Glomerular visceral epithelial cell (primary cell): ENCODE results near the gene CST3.
A peak's percentile ranks its signal among the peaks of the same experiment; 100 is the strongest.
"Not testable (repeated sequence)": the region's sequence is repeated elsewhere in the genome, so short reads cannot be mapped to it uniquely, and the experiment has no call there.

ENCODE experiments used
- DNase-seq: peaks from one replicate; pipeline ENCODE4 v3.0.0-alpha.2; 2016; ENCODE audit errors: extremely low spot score

CST3 gene

DNA sequence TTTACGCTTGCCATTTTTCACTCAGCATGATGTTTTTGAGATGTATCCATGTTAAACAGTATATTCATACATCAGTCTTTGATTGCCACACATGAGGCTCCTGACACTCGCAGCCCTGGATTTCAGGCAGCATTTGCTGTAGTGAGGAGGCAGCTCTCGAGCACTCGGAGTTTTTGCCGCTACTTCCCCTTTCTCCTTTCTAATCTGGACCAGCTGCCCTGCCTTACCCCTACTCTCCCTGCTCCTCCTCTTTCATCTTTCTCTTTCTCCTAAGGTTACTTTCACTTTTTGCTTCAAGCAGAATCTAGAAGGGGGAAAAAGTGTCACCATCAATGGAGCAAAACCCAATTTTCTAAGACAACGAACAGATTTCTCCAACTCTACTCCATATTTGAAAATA, 5.9 kb upstream of the CST3 start:
- no peak for DNase-seq

DNA sequence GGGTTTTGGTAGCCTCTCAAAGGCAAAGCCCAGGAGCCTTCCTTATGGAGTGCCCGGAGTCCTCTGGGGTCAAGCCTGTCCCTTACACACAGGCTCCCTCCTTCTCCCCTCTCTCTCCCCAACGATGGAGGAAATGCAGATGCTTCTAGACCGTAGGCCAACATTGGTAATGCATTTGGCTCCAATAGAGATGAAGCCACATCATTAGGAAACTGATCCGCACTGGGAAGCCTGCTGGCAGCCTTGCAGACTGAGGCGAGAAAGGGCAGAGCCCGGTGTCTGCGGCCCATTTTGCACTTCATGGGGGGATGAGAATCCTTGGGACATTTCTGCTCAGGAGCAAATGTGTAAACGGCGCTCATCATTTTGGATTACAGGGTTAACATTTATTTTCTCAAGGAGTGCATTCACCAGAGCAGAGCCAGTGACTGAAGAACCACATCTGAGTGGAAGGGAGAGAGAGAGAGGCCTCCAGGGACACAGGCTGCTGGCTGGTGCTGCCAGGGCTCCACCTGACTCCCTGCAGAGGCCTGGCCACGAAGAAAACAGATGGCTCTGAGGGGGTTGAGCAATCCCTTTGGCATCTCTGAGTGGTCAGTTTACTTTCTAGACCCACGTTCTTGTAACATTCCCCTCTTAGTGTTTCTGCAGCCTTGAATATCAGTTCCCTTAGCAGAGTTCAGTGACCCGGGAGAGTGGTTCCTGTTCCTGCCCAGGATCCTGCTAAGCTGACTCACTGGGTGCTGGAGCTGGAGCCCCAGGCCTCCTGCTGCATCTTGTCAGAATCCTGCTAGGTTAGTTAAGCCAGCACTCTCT, 4.4 kb upstream of the CST3 start:
- DNase-seq: peak; percentile 93

DNA sequence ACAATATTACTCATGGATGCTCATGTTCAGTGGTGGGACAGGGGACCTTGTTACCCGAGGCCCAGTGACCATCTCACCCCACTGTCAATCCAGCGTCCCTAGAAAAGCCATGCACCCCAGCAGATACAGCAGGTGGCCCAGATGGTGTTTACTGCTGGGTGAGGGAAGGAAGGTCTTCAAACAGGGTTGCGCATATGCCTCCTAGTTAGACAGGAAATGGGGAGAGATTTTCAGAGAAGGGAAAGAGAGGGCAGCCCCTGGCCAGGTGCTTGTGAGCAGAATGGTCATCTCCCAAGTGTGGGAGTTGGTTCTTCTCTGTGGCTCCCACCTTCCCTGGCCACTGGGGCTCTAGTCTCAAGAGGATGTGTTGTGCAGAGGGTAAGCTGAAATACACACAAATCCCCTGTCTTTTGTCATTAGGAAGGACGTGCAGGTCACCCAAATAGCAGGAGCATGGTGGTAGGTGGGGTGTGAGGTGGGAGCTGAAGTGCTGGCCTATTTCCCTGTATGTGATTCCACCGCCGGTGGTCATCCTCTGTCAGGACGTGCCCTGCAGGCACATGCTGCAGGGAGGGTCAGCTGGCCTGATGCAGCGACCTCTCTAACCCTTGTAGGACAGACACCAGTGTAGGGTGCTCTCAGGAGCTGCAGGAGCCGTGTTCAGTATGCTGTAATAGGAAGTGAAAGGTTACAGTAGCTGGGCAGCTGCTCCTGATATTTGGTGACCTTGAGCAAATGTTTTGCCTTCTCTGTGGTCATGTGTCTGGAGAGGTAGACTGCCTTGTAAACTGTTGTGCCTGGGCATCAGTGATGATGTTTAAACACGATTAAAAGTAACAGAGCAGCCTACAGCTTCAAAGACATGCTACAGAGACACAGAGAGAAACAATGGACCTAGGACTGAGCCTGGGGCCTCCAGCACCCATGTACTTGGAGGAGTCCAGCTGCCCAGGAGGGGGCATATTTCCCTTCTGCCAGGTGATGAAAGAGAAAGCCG, 3.2 kb upstream of the CST3 start:
- DNase-seq: no peak

DNA sequence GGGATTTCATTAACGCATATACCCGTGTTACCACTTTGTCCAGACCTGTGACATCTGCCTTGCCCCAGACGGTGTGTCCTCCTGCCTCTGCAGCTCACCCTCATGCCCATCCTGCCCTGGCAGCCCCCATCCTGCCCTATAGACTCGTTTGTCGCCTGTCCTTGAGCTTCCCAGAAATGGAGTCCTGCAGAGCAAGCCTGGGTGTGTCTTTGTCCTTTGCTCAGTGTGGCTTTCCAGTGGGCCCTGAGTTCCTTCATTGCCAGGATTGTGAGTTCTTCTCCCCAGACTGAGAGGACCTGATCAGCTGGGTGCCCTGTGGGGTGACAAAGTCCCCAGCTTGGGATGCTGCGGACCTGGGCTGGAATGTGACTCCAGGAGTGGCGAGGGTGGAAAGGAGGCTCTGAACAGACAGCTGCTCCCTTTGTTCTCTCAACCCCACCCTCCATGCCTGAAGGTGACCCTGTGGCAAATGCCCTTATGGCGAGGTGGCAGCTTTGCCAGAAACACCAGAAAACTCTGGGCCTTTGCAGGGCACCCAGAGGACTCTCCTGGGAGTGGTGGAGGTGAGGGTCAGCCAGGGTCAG, 2.4 kb upstream of the CST3 start:
- DNase-seq: no peak

DNA sequence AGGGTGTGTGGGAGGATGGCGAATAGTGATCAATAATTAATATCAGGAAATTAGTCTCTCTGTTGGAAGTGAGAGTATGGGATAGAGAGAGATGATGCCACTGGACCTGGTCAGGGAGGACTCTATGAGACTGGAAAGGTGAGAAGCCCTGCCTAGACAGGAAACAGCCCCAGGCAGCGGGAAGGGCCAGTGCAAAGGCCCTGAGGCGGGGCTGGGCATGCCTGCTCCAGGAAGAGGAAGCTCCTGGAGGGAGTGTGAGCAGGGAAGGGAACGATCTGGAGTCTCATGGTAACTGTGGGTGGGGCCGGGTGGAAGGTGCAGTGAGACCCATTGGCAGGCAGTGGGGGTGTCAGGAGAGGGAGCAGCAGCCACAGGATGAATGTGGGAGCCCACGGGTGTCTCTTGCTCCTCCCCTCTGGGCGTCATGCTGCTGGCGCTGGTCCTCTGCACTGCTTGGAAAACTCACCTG, 1.8 kb upstream of the CST3 start:
- no peak for DNase-seq

DNA sequence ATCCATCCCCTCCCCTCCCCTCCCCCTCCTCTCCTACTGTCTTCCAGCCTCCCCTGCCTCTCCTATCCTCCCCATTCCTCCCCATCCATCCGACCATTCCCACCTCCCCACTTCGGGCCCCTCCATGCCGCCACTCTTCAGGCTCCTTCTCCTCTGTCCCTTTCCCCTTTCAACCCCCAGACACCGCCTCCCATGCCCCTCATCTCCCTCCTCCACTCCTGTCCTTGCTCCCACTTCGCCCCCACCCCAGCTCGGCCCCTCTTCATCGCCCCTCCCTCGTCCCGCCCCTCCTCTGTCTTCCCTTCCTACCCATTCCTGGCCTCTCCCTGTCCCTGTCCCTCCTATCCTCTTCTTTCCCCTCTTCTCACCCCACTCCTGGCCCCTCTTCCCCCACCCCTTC, 554 bp upstream of the CST3 start:
- no peak for DNase-seq

DNA sequence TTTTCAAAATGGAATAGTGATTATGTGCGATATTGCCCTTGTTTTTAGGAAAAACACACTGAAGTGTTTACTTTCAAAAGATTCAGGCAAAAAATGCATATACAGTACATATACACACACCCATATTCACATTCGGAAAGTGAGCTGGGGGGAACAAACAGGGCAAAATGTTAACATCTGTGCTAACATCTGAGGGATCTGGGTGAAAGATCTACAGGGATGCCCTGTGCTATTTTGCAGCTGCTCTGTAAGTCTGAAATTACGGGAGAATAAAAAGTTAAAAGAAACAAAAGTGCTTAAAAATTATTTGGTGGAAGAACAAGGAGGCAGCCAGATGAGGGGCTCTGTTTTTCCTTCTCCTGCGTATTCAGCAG, 860 bp downstream of the CST3 start:
- no peak for DNase-seq

DNA sequence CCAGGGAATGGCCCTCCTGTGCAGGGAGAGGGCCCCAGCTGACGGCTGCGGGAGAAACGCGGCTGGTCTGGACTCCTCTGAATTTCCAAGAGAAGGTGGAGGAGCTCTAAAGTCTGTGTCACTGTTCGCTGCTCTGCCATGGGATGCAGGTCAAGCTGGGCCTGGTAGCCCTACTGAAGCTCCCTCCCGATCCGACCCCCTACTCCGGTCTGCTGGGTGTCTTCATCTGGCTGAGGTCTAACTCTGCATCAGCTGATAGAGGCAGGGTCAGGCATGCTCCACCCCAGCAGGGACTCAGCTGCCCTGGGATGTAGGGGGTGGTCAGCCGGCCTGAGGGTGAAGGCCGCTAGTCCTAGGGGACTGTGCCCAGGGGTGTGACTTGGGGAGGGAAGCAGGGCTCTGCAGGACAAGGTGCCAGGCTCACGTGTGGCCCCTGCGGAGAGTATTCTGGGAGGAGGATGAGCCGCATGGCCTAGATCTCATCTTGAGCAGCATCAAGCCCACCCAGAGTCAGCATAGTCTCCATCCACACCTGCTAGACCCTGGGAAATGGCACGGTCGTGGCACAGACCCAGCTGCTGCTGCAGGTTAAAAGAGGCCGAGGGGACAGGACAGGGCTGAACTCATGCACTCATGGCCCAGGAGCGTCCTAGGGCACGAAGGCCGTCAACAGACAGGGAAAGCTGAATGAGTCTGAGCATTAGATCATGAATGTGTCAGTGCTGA, 1.4 kb downstream of the CST3 start:
- no peak for DNase-seq

DNA sequence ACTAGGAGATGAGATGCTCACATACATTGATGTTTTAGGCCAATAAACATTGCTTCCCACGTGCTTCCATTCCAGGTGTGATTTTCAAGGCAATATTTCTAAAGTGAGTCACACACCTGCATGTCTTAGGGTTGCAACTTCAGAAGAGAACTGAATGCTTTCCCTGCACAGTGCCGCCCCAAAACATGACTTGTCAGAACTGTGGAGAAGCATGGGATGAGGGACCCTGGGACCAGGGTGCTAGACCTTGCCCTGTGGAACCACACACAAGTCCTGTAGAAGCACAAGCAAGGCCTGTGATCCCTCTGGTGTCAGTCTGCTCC, 2.0 kb downstream of the CST3 start:
- not testable (repeated sequence) for DNase-seq

DNA sequence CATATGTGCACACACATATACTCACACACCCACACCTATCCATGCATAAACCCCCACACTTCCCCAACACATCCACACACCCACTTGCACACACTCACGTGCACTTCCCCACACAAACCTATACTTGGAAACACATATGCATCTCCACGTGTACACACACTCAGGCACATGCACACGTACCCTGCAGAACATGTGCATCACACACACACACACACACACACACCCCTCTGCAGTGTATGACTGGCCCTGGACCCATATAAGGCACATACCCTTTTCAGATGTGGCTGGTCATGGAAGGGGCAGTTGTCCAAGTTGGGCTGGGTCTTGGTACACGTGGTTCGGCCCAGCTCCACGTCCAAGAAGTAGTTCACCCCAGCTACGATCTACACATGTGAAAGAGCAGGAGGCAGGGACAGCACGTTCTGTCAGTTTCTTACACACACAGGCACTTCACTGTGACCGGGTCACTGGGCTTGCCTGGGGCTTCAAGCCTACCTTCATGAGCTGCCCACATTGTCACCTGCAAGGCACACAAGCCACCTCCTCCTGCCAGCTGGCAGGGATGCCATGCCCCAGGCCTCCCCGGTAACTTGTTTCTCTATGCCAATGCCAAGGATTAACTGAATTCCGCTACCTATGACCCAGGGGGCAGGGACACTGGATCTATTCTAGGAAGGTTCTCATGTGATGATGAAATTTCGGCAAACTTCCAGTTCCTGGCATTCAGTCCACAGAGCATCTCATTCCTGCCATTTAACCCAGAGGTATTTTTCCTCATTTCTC, 2.6 kb downstream of the CST3 start:
- no peak for DNase-seq

DNA sequence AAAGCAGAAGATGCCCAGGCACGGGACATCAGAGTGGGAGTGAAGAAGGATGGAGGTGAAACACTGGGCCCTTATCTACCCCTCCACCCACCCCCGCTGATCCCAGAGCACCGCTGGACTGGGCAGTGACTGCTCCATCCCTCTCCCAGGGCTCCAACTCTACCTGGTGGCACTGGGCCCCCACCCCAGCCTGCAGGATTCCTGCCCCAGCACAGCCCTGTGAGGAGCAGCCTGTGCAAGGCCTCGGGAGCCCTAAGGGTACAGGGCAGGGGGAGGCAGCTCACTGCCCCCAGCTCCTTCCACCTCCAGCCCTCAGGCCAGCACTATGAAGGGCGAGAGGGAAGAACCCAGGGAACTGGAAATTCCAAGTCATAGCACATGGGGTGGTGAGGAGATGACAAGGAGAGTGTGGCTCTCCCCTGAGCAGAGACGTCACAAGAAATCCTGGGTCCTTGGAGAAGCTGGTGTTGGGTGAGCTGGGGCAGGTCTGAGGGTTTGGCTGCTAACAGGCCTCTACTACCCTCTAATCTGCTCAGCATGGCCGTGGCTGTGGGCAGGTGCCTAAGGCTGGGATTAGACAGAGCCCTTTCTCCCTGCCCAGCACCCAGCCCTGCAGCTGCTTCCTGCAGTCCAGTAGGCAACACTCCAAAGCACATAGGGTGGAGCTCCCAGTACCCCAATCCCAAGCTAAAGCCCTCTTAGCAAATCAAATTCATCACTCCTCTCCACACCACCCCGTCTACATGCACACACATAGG, 3.5 kb downstream of the CST3 start:
- DNase-seq: no peak

DNA sequence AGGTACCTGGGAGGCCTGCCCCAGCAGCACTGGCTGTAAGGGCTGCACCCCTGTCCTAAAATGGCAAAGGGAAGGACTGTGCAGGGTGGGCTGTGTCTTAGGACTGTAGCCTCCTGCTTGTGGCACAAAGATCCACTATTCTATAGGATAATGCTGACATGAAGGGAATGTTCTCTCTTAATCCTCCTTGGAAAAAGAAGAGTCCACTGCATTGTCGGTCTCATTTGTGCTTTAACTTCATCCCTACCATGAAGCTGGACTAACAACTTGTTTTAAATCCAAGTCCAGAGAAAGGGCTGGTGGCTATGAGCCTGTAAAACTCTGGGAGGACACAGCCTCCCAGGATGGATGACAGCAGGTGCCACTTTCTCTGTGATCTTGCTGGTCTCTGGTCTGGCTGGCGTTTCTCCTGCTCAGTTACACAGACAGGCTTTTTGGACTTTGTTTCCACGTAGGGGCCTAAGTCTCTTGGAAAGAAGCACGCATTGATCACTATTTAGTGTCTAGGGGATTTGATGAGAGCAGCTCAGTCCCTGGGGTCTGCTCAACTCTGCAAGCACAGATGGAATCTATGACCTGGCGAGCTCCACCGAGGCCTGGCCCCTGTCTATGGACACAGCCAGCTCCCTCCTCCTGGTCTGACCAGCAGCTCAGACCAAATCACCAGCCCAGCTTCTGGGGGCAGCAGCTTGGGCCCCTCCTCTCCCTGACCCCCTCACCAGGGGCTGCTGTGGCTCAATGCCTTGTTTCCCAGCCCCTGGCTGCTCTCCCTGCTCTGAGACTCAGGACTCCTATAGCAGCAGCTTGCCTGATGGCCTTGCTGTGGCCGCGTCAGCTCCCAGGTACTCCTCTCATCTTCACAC, 4.8 kb downstream of the CST3 start:
- no peak for DNase-seq

DNA sequence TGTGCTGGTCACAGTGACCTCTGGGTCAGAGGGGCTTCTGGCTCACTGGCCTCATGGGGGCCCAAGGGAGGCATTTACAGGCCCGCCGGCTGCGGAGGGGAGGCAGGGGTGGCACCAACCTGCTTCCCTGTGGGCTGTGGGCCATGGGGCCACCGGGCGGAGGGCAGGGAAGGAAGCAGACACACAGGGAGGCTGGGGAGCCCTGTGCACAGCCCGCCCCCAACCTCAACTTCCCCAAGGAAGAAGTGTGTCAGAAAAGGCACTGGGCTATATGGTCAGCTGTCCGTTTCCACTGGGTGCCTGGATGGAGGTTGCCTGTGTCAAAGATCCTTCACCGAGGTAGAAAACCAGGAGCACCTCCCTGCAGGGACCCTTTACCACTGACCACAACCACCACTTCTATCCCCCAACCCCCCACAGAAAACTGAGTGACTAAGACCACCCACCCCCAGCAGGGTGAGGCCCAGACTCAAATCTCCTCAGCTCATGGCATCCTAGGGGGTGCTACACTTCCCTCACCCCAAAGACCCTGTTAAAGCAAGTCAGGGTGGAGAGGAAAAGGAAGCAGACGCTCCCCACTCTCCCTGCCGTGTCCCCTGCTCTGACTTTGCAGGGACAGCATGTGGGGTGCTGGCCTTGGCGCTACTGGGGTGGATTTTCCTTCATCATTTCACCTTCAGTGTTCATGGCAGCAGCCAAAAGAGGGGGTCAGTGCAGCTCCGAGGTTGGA, 5.6 kb downstream of the CST3 start:
- DNase-seq: no peak

DNA sequence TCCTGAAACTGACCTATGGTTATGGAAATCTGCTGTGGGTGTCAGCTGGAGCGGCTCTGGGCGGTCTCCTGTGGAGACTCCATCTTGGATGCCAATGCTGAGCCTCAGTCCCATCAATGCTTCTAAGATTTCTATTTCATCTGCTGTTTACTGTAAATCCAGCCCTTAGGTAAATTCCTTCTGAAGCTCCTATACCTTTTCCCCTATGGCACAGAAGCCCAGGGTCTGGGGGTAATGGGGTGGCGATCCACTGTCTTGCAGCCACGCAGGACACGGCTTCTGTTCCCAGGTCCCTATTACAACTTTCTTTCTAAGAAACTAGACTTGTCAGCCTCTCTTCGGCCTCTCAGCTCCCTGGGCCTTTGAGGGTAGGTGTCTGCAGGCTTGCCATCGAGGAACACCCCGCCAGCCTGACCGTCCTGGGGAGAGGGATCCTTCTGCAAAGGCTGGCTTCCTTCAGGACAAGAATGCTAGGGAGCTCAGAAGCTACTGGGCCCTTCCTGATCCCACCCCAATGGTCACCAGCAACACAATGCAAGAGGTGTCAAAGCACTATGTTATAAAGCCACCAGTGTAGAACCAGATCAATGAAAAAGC, 6.4 kb downstream of the CST3 start:
- no peak for DNase-seq

DNA sequence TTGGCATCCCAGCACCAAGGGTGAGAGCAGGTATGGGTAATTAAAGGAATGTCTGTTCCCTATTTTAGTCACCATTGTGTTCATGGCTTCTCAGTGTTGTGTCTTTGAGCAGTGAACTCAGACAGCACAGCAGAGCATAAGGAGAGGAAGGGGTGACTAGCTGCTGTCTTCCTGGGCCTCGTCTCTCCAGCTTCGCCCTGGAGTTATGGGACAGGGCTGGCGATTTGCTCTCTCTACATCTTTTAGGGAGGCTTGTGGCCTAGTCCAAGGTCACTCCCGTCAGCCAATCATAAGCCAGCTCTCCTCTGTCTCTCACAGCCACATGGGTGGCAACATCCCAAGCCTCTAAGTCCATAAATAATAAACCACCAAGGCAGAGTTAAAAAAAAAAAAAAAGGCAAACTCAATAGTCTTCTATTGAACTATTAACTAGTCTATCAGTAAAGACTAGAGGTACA, 7.3 kb downstream of the CST3 start:
- DNase-seq: no peak

DNA sequence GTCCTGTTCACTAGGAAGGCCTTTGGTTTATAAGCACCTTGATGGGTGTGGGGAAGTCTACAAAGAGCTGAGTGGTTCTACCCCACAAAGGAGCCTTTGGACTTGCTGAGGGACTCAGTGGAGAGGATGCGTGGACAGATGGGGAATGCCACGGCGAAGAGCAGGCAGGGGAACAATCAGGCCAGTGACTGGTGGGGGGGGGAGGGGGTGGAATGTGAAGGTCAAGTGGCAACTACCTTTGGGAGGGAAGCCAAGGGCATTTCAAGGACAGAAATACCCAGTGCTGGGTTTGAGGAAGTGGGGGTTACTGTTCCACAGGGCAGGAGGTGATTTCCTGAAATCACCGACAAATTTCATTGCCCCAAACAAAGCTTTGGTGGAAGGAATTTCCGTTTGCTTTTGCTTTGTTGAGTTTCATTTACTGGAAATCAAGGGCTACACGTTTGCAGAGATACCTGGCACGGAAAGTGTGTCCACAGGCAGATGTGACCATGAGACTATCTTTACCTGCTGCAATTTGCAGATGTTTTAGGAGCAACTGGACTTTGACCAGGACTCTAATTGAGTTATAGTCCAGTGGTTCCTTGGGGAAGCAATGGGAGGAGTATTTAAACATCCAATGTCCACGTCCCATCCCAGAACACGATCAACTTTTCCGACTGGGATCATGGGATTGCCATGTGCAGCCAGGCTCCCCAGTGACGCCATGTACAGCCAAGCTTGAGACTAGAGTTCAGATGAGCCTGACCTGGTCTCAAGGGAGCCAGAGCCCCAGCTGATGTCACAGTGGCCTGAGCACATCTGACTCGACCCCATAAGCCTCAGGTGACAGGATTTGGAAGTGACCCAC, 8.0 kb downstream of the CST3 start:
- no peak for DNase-seq

DNA sequence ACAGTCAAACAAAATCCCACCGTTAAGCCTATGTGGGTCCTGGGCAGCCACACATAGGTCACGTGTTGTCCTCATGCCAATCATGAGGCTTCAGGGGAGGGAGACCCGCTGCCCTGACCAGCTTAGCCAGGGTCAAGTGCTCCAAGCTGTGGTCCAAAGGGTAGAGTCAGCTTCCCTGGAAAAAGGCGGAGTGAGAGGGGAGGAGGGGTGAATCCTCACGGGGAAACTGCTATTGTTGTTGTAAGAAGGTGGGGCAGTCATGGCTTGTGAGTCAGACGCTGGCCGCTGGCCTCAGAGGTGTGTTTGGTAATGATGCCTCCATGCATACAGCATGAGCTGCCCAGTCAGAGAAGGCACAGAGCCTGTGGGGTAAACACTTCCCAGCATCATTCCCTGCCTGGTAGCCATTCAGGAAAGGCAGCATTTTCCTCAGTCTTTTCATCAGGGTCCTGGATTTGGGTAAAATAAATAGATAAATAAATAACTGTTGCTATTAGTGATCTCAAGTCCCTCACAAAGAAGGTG, 8.7 kb downstream of the CST3 start:
- peak; percentile 89 for DNase-seq
